ENCODE data around the gene IL4R. TPM values are rescaled to one million over a fixed set of nuclear protein-coding genes. Genes with fewer than 3 reads are reported as not detected.
"Not testable (repeated sequence)": the region's sequence is repeated elsewhere in the genome, so short reads cannot be mapped to it uniquely, and the experiment has no call there.

The IL4R gene
- total RNA-seq, 4 donors from 2014 or later = 22.3 to 35.0 (median 25.1) TPM

DNA sequence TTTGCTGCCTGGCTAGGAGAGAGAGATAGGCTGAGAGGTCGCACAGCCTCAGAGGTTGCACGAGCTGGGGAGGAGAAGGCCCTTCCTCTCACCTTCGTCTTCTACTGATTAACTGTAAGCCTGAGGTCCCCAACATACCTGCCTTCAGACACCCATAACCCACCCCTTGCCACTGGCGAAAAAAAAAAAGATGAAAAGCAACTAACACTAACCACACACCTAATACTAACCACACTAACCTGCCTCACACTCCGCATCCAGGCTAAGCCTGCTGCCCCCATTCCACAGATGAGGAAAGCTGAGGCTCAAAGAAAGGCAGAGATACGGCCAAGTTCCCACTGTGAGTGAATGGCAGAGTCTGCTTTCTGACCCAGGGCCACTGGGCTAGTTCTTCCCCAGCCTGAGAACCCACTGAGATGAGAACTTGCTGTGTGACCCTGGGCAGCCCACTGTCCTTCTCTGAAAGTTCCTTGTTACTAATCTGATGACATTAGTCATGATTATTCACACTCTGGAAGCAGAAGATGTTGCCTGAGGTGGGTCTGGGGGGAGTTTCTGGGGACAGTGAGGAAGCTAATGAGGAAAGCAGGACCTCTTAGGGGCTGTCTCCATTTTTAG lies 92.8 kb downstream of the IL4R start:
- DNase-seq (ENCODE audit: low spot score in 2 of 2) = no peak
- intact Hi-C loops (cut with DNase I; ENCODE audit: low total_unique reads) = no loop called here
- TF ChIP-seq, protein P1, sequence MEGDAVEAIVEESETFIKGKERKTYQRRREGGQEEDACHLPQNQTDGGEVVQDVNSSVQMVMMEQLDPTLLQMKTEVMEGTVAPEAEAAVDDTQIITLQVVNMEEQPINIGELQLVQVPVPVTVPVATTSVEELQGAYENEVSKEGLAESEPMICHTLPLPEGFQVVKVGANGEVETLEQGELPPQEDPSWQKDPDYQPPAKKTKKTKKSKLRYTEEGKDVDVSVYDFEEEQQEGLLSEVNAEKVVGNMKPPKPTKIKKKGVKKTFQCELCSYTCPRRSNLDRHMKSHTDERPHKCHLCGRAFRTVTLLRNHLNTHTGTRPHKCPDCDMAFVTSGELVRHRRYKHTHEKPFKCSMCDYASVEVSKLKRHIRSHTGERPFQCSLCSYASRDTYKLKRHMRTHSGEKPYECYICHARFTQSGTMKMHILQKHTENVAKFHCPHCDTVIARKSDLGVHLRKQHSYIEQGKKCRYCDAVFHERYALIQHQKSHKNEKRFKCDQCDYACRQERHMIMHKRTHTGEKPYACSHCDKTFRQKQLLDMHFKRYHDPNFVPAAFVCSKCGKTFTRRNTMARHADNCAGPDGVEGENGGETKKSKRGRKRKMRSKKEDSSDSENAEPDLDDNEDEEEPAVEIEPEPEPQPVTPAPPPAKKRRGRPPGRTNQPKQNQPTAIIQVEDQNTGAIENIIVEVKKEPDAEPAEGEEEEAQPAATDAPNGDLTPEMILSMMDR (IDR thresholded peaks at IDR 0.05) = no peak
- no peak for TF ChIP-seq POLR2A (IDR thresholded peaks at IDR 0.05)
- H3K4me3 ChIP-seq (ENCODE audit: low read depth, poor library complexity, severe bottlenecking) = no peak overlapping the region
- WGBS, 2 donors = 77 to 85% methylated on average over 6 of the region's 6 CpGs

DNA sequence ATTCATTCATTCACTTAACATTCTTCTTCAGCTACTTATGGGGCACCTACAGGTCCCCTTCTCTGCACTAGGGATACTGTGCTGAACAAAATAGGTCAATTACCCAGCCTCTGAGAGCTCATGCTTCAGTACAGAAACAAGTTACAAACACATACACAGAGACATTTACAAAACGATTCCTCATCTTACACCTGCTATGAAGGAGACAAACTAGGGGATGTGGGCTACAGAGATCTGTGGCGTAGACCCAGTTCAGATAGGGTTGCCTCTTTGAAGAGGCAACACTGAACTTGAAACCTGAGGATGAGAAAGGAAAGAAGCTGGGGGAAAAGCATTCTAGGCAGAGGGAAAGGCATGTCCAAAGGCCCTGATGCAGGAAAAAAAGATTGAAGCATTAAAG lies 93.4 kb downstream of the IL4R start:
- DNase-seq (ENCODE audit: low spot score in 2 of 2) = no peak
- TF ChIP-seq POLR2A (IDR thresholded peaks at IDR 0.05) = no peak
- TF ChIP-seq, protein P1 (IDR thresholded peaks at IDR 0.05) = no peak
- H3K4me3 ChIP-seq (ENCODE audit: low read depth, poor library complexity, severe bottlenecking) = no peak overlapping the region
- intact Hi-C loops (cut with DNase I; ENCODE audit: low total_unique reads) = no loop called here
- WGBS, 2 donors = 75 to 76% methylated on average over 2 of the region's 2 CpGs

DNA sequence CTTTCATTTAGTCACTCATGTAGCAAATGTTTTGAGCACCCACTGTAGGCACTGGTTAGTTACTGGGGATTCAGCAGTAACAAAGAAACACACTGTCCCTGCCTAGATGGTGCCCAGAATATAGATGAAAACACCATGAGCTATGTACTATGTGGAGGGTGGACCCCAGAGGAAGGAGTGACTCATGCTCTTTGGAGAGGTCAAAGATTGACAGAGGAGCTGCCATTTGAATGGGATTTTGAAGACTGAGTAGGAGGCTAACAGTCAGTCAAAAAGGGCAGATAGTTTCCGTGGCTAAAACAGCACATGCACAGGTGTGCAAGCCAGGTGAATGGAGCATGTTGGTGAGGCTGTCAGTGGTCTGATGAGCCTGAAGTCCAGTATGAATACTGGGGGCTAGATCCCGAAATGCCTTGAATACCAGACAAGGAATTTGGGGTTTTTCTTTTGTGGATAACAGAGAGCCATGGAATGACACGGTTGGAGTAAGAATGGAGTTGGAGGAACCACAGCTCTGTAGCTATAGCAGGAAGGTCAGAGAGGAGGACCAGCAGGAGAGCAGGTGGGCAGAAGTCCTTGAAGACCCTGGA lies 94.3 kb downstream of the IL4R start:
- no peak for TF ChIP-seq POLR2A (IDR thresholded peaks at IDR 0.05)
- TF ChIP-seq, protein P1 (IDR thresholded peaks at IDR 0.05) = no peak
- 72% methylated on average over 3 of the region's 3 CpGs for WGBS, 2 donors
- no peak overlapping the region for H3K4me3 ChIP-seq (ENCODE audit: low read depth, poor library complexity, severe bottlenecking)
- DNase-seq (ENCODE audit: low spot score in 2 of 2) = no peak
- intact Hi-C loops (cut with DNase I; ENCODE audit: low total_unique reads) = no loop called here

DNA sequence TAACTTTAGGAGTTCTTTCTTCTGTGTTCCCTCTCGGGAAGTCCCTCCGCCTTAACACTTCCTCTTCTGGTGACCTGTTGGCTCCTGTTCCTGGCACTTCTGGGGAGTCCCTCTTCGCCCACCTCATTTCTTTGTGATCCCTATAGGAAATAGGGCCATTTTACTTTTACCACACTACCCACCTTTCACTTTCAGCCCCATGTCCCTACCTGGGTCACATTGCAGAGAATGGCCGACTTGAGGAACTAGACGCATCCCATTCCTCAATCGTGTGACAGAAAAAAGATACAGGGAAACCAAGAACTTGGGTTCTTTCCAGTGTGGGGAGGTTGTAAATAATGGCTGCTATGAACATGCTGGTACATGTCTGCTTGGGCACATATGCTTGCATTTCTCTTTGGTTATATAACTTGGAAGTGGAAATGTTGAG lies 94.8 kb downstream of the IL4R start:
- WGBS, 2 donors = 47 to 52% methylated on average over 6 of the region's 6 CpGs
- TF ChIP-seq, protein P1 (IDR thresholded peaks at IDR 0.05) = no peak
- no peak for TF ChIP-seq POLR2A (IDR thresholded peaks at IDR 0.05)
- DNase-seq (ENCODE audit: low spot score in 2 of 2) = no peak
- H3K4me3 ChIP-seq (ENCODE audit: low read depth, poor library complexity, severe bottlenecking) = no peak overlapping the region
- intact Hi-C loops (cut with DNase I; ENCODE audit: low total_unique reads) = no loop called here

DNA sequence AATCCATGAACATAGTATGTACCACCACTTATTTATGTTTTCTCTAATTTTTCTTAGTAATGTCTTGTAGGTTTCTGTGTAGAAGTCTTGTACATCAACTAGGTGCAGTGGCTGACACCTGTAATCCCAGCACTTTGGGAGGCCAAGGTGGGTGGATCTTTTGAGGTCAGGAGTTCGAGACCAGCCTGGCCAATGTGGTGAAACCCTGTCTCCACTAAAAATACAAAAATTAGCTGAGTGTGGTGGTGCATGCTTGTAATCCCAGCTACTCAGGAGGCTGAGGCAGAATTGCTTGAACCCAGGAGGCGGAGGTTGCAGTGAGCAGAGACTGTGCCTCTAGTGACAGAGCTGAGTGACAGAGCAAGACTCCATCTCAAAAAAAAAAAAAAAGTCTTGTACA lies 96.2 kb downstream of the IL4R start:
- DNase-seq (ENCODE audit: low spot score in 2 of 2); H3K4me3 ChIP-seq (ENCODE audit: low read depth, poor library complexity, severe bottlenecking); intact Hi-C loops (cut with DNase I; ENCODE audit: low total_unique reads): not testable (repeated sequence)
- WGBS, 2 donors = 85 to 97% methylated on average over 2 of the region's 2 CpGs

DNA sequence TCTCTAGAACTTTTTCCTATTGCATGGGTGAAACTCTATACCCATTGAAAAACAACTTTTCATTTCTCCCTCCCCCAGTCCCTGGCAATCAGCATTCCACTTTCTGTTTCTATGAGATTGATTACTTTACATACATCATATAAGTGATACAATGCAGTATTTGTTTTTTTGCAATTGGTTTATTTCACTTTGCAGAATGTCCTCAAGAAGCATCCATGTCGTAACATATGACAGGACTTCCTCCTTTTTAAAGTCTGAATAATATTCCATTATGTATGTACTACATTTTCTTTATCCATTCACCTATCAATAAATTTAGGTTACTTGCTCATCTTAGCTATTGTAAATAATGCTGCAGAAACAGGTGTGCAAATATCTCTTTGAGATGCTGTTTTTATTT lies 97.0 kb downstream of the IL4R start:
- DNase-seq (ENCODE audit: low spot score in 2 of 2) = no peak
- no peak overlapping the region for H3K4me3 ChIP-seq (ENCODE audit: low read depth, poor library complexity, severe bottlenecking)
- TF ChIP-seq, protein P1 (IDR thresholded peaks at IDR 0.05) = no peak
- no peak for TF ChIP-seq POLR2A (IDR thresholded peaks at IDR 0.05)
- 86 to 94% methylated on average over 1 of the region's 1 CpG for WGBS, 2 donors
- intact Hi-C loops (cut with DNase I; ENCODE audit: low total_unique reads) = no loop called here
